IMR-90 (cell line): ENCODE data around the gene OPN1SW. TPM values are rescaled to one million over a fixed set of nuclear protein-coding genes. Genes with fewer than 3 reads are reported as not detected.
A peak's percentile ranks its signal among the peaks of the same experiment; 100 is the strongest.

Experiments
- ATAC-seq: fragments of 200-7000 bp; cut with Tn5 transposase; 2 replicates; pipeline ENCODE4 v1.9.1; 2020; ENCODE audit warnings: low read depth, mild to moderate bottlenecking, moderate library complexity
- BruUV-seq: library from RNA; stranded (reverse); fragments of 400-500 nt; replicated peaks from 2 replicates; lab custom pipeline; 2021; lab: Mats Ljungman, UMichigan
- CTCF ChIA-PET: fragments of 300-600 bp; formaldehyde crosslinking; extraction: SDS; loops from one replicate; lab custom pipeline; 2021; ENCODE audit warnings: antibody characterized with exemption; lab: Yijun Ruan, JAX
- POLR2A ChIA-PET: fragments of 300-600 bp; sonication (Branson Sonifier 250); formaldehyde crosslinking; loops from one replicate; lab custom pipeline; 2022; ENCODE audit warnings: antibody characterized with exemption; ENCODE audit not compliant: unreplicated experiment; lab: Charles Lee
- DNase-seq: peaks from one replicate; pipeline ENCODE4 v3.0.0; 2013
- H2AFZ ChIP-seq: replicated peaks from 2 replicates; pipeline ENCODE3; 2013; ENCODE audit warnings: low read length, mild to moderate bottlenecking; ENCODE audit not compliant: poor library complexity
- H2AK5ac ChIP-seq: 2 replicates; pipeline ENCODE4 v1.6.1; 2013; ENCODE audit warnings: low read depth, low read length, inconsistent platforms
- H2AK9ac ChIP-seq: replicated peaks from 2 replicates; pipeline ENCODE3; 2013; ENCODE audit warnings: mild to moderate bottlenecking, low read depth, low read length, moderate library complexity; ENCODE audit not compliant: poor library complexity
- H2BK120ac ChIP-seq: 2 replicates; pipeline ENCODE4 v1.6.1; 2013; ENCODE audit warnings: low read depth, low read length, inconsistent platforms
- H2BK15ac ChIP-seq: 3 replicates; pipeline ENCODE4 v1.6.1; 2013; ENCODE audit warnings: low read depth, low read length, inconsistent platforms
- H2BK20ac ChIP-seq: 2 replicates; pipeline ENCODE4 v1.6.1; 2013; ENCODE audit warnings: low read depth, mild to moderate bottlenecking, inconsistent platforms, low read length, moderate library complexity
- H2BK5ac ChIP-seq: 2 replicates; pipeline ENCODE4 v1.6.1; 2013; ENCODE audit warnings: mild to moderate bottlenecking, low read depth, low read length, inconsistent platforms; ENCODE audit not compliant: poor library complexity, severe bottlenecking
- H3K14ac ChIP-seq: replicated peaks from 2 replicates; pipeline ENCODE4 v1.6.1; 2013; ENCODE audit warnings: low read depth, low read length, inconsistent platforms
- H3K18ac ChIP-seq: 2 replicates; pipeline ENCODE4 v1.6.1; 2013; ENCODE audit warnings: low read depth, low read length, control low read depth
- H3K23ac ChIP-seq: 2 replicates; pipeline ENCODE4 v1.6.1; 2013; ENCODE audit warnings: low read depth, low read length, inconsistent platforms
- H3K27ac ChIP-seq: 2 replicates; pipeline ENCODE4 v1.5.1; 2013; ENCODE audit warnings: mild to moderate bottlenecking, control low read depth, low read length; ENCODE audit not compliant: insufficient read depth
- H3K27me3 ChIP-seq: 2 replicates; pipeline ENCODE4 v1.6.1; 2013; ENCODE audit warnings: low read length; ENCODE audit not compliant: control insufficient read depth, insufficient read depth
- H3K36me3 ChIP-seq: 2 replicates; pipeline ENCODE4 v1.6.1; 2013; ENCODE audit warnings: low read length, mixed read lengths; ENCODE audit not compliant: control insufficient read depth, insufficient read depth
- H3K4ac ChIP-seq: 2 replicates; pipeline ENCODE4 v1.6.1; 2013; ENCODE audit warnings: low read depth, low read length, inconsistent platforms
- H3K4me1 ChIP-seq: 2 replicates; pipeline ENCODE4 v1.6.1; 2013; ENCODE audit warnings: low read length, mixed read lengths; ENCODE audit not compliant: control insufficient read depth, insufficient read depth
- H3K4me2 ChIP-seq: 2 replicates; pipeline ENCODE4 v1.6.1; 2013; ENCODE audit warnings: low read depth, mild to moderate bottlenecking, control low read depth, low read length, moderate library complexity
- H3K4me3 ChIP-seq: 2 replicates; pipeline ENCODE4 v1.5.1; 2013; ENCODE audit warnings: low read depth, mild to moderate bottlenecking, control low read depth, low read length, moderate library complexity; ENCODE audit not compliant: insufficient read depth
- H3K56ac ChIP-seq: 2 replicates; pipeline ENCODE4 v1.6.1; 2013; ENCODE audit warnings: low read length, inconsistent platforms; ENCODE audit not compliant: insufficient read depth; ENCODE audit errors: extremely low read depth
- H3K79me1 ChIP-seq, 2 experiments: 2 replicates each; pipeline ENCODE4 v1.6.1; 2013; ENCODE audit warnings: low read length in 2 of 2, inconsistent platforms in 1 of 2, low read depth in 1 of 2
- H3K9ac ChIP-seq: 2 replicates; pipeline ENCODE4 v1.6.1; 2013; ENCODE audit warnings: low read depth, low read length, control low read depth
- H3K9me1 ChIP-seq: 2 replicates; pipeline ENCODE4 v1.6.1; 2013; ENCODE audit warnings: low read length, inconsistent platforms; ENCODE audit not compliant: insufficient read depth
- H3K9me3 ChIP-seq: 2 replicates; pipeline ENCODE4 v1.6.1; 2013; ENCODE audit warnings: low read length; ENCODE audit not compliant: control insufficient read depth, insufficient read depth
- H4K20me1 ChIP-seq: 2 replicates; pipeline ENCODE4 v1.6.1; 2013; ENCODE audit warnings: low read length, inconsistent platforms; ENCODE audit not compliant: insufficient read depth
- H4K5ac ChIP-seq: 2 replicates; pipeline ENCODE4 v1.6.1; 2013; ENCODE audit warnings: mild to moderate bottlenecking, low read depth, low read length, control low read depth
- H4K8ac ChIP-seq, 2 experiments: 2 replicates each; pipeline ENCODE4 v1.6.1; 2013; ENCODE audit warnings: low read depth in 2 of 2, low read length in 2 of 2, control low read depth in 1 of 2, inconsistent platforms in 1 of 2
- H4K91ac ChIP-seq: 2 replicates; pipeline ENCODE4 v1.6.1; 2013; ENCODE audit warnings: low read depth, low read length, inconsistent platforms; ENCODE audit not compliant: insufficient read depth
- BHLHE40 ChIP-seq: fragments of 150-350 bp; IDR thresholded peaks from 2 replicates; pipeline ENCODE4 v1.6.1; 2016; ENCODE audit warnings: mild to moderate bottlenecking, low read depth, low read length
- CEBPB ChIP-seq: IDR thresholded peaks from 2 replicates; pipeline ENCODE4 v1.6.1; 2012; ENCODE audit warnings: low read depth, low read length, improper control_type of control experiment
- CHD1 ChIP-seq: IDR thresholded peaks from 2 replicates; pipeline ENCODE4 v1.6.1; 2012; ENCODE audit warnings: low read depth, low read length, improper control_type of control experiment
- ELK1 ChIP-seq: fragments of 150-350 bp; IDR thresholded peaks from 2 replicates; pipeline ENCODE4 v1.6.1; 2016; ENCODE audit warnings: low read depth, mild to moderate bottlenecking, low read length, moderate library complexity, borderline replicate concordance
- FOS ChIP-seq: fragments of 150-350 bp; IDR thresholded peaks from 2 replicates; pipeline ENCODE4 v1.6.1; 2016; ENCODE audit warnings: low read depth, low read length
- MAFK ChIP-seq: IDR thresholded peaks from 2 replicates; pipeline ENCODE4 v1.6.1; 2012; ENCODE audit warnings: low read depth, low read length, improper control_type of control experiment
- MAZ ChIP-seq: IDR thresholded peaks from 2 replicates; pipeline ENCODE4 v1.6.1; 2012; ENCODE audit warnings: low read depth, mild to moderate bottlenecking, low read length, improper control_type of control experiment, moderate library complexity, borderline replicate concordance
- MXI1 ChIP-seq: IDR thresholded peaks from 2 replicates; pipeline ENCODE4 v1.6.1; 2012; ENCODE audit warnings: low read depth, mild to moderate bottlenecking, low read length, moderate library complexity, borderline replicate concordance
- NFE2L2 ChIP-seq: fragments of 150-350 bp; IDR thresholded peaks from 2 replicates; pipeline ENCODE4 v1.6.1; 2016; ENCODE audit warnings: low read depth, mild to moderate bottlenecking, low read length
- POLR2A ChIP-seq: IDR thresholded peaks from 2 replicates; pipeline ENCODE4 v1.6.1; 2012; ENCODE audit warnings: mild to moderate bottlenecking, low read depth, low read length
- RAD21 ChIP-seq: IDR thresholded peaks from 2 replicates; pipeline ENCODE4 v1.6.1; 2012; ENCODE audit warnings: low read length, improper control_type of control experiment
- RCOR1 ChIP-seq: IDR thresholded peaks from 2 replicates; pipeline ENCODE4 v1.6.1; 2012; ENCODE audit warnings: mild to moderate bottlenecking, low read length, improper control_type of control experiment; ENCODE audit not compliant: insufficient replicate concordance
- RFX5 ChIP-seq: IDR thresholded peaks from 2 replicates; pipeline ENCODE4 v1.8.0; 2012; ENCODE audit warnings: low read depth, mild to moderate bottlenecking, low read length, moderate library complexity
- SMC3 ChIP-seq: fragments of 150-350 bp; IDR thresholded peaks from 2 replicates; pipeline ENCODE4 v1.6.1; 2016; ENCODE audit warnings: low read depth, mild to moderate bottlenecking, antibody characterized with exemption, low read length, moderate library complexity
- USF2 ChIP-seq: fragments of 150-350 bp; IDR thresholded peaks from 2 replicates; pipeline ENCODE4 v1.6.1; 2017; ENCODE audit warnings: mild to moderate bottlenecking, antibody characterized with exemption, low read length, low read depth
- WGBS, 2 experiments: methylation state at CpG; one replicate each; pipeline versions ENCODE4 v1.1.5 to v1.1.7; 2013; ENCODE audit warnings: missing lambda C conversion rate in 2 of 2; ENCODE audit not compliant: insufficient read length in 1 of 2; ENCODE audit errors: extremely low coverage in 2 of 2; 5-methylcytosine and 5-hydroxymethylcytosine counted together
- dilution Hi-C: fragments of 300-500 bp; cut with HindIII; formaldehyde crosslinking; loops from one replicate; pipeline ENCODE4 v1.14.3; 2018; ENCODE audit warnings: low sequenced_read_pairs; ENCODE audit not compliant: unreplicated experiment
- in situ Hi-C: fragments of 300-500 bp; cut with MboI; formaldehyde crosslinking; loops from 3 replicates; pipeline ENCODE4 v1.14.3; 2019; ENCODE audit warnings: low sequenced_read_pairs, inconsistent platforms, mixed read lengths
- intact Hi-C: fragments of 100-400 bp; cut with micrococcal nuclease; formaldehyde crosslinking; loops from 2 replicates; pipeline ENCODE4 v1.10.0; 2022
- polyA plus RNA-seq, 3 experiments: library from polyadenylated mRNA; depleted of rRNA; stranded (reverse); fragments of >200 nt; gene quantifications; 2 replicates each; pipeline ENCODE4 v1.2.3, GENCODE V29; 2012; ENCODE audit warnings: low replicate concordance in 1 of 3
- total RNA-seq: library from RNA; depleted of rRNA; stranded (reverse); fragments of >200 nt; gene quantifications from 2 replicates; pipeline ENCODE4 v1.2.3, GENCODE V29; 2012

The OPN1SW gene
- total and polyA plus RNA-seq, 2 of the 4 experiments (the other 2 are of a cell fraction): not detected

- H3K56ac ChIP-seq: no peak overlapping the region
- dilution Hi-C loops: no loop called here
- no peak overlapping the region for H2BK15ac ChIP-seq
- no peak for DNase-seq
- 0 out of 2 replicates have a peak overlapping the region, but pooled peaks have one; percentile 6 for H3K14ac ChIP-seq
- no peak overlapping the region for H2AK9ac ChIP-seq
- no peak overlapping the region for H3K18ac ChIP-seq
- WGBS, 2 experiments: no CpG with 5 or more reads among the region's 6 CpGs
- CTCF ChIA-PET: interaction anchor here (1.2 kb wide), 1 partner anchor 9 kb away, joined by 3 read pairs; the partner anchor contains the start of gene CALU
- no peak overlapping the region for H4K8ac ChIP-seq
- H2BK120ac ChIP-seq: no peak overlapping the region
- no peak overlapping the region for H3K23ac ChIP-seq
- H3K27me3 ChIP-seq: no peaks in the 10 kb centered on the region
- no peak overlapping the region for H3K4me2 ChIP-seq
- H3K79me1 ChIP-seq: peaks cover 0 to 31% of the 10 kb centered on the region in 2 experiments; a peak in 3 of 4 replicates
- in situ Hi-C loops: no loop called here
- peaks cover 17% of the 10 kb centered on the region for H3K9me1 ChIP-seq
- POLR2A ChIA-PET: no interaction called here
- no peak overlapping the region for H4K5ac ChIP-seq
- peaks cover 92% of the 10 kb centered on the region for H4K20me1 ChIP-seq
- ATAC-seq: no peak
- H3K9ac ChIP-seq: no peak overlapping the region
- no peaks in the 10 kb centered on the region for H3K9me3 ChIP-seq
- intact Hi-C loops: no loop called here
- no peak overlapping the region for H4K91ac ChIP-seq
- H2BK5ac ChIP-seq: no peak overlapping the region
- peaks cover 31% of the 10 kb centered on the region for H3K36me3 ChIP-seq
- H3K4me3 ChIP-seq: no peak overlapping the region
- H2AK5ac ChIP-seq: no peak overlapping the region
- no peak overlapping the region for H2BK20ac ChIP-seq
- no peak overlapping the region for H3K27ac ChIP-seq
- H3K4ac ChIP-seq: no peak overlapping the region
- no TSS peak for BruUV-seq
- H2AFZ ChIP-seq: no peak overlapping the region
- peaks cover 6% of the 10 kb centered on the region for H3K4me1 ChIP-seq
- TF ChIP-seq SMC3: no peak
- no peak for TF ChIP-seq RCOR1
- no peak for TF ChIP-seq POLR2A
- TF ChIP-seq USF2: no peak
- TF ChIP-seq ELK1: no peak
- no peak for TF ChIP-seq CHD1
- TF ChIP-seq NFE2L2: no peak
- TF ChIP-seq MAFK: no peak
- TF ChIP-seq MAZ: no peak
- TF ChIP-seq RAD21: no peak
- no peak for TF ChIP-seq BHLHE40
- TF ChIP-seq FOS: no peak
- TF ChIP-seq RFX5: no peak
- TF ChIP-seq CEBPB: no peak
- TF ChIP-seq MXI1: no peak
Observed at GRCh38 chr7:128747327-128748079, 28.1 kb downstream of the OPN1SW start.
